Fibroblast of mammary gland (primary cell): ENCODE data around the gene PRRT4.

Experiments used
- DNase-seq: peaks from one replicate; pipeline ENCODE4 v3.0.0-alpha.2; 2010; ENCODE audit warnings: low read depth
- H3K4me3 ChIP-seq: 2 replicates; pipeline ENCODE4 v1.5.1; 2011; ENCODE audit warnings: low read depth, mild to moderate bottlenecking, low read length, moderate library complexity; ENCODE audit not compliant: control insufficient read depth
- TF ChIP-seq, protein P1 (sequence below): conservative IDR thresholded peaks from 2 replicates; pipeline ENCODE4 v1.5.1; 2011; ENCODE audit warnings: low read depth, low read length, inconsistent platforms; ENCODE audit not compliant: control insufficient read depth, insufficient read depth

The PRRT4 gene

DNA sequence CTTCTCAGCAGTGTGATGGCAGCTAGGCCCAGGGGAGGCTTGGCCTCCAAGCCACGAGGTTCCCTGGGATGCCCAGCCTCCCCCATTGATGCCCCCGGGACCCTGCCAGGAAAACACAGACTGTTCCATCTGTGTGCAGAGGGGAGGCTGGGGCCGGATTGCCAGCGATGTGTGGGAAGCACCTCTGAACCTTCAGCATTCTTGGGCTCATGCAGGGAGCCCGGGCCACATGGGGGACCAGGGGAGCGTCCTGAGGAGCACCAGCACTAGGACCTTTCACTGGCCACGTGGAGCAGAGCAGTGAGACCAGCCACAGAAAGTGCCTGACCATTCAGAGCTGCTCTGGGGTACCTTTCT is 45.7 kb upstream of the PRRT4 start:
- no peak for DNase-seq
- TF ChIP-seq, protein P1, sequence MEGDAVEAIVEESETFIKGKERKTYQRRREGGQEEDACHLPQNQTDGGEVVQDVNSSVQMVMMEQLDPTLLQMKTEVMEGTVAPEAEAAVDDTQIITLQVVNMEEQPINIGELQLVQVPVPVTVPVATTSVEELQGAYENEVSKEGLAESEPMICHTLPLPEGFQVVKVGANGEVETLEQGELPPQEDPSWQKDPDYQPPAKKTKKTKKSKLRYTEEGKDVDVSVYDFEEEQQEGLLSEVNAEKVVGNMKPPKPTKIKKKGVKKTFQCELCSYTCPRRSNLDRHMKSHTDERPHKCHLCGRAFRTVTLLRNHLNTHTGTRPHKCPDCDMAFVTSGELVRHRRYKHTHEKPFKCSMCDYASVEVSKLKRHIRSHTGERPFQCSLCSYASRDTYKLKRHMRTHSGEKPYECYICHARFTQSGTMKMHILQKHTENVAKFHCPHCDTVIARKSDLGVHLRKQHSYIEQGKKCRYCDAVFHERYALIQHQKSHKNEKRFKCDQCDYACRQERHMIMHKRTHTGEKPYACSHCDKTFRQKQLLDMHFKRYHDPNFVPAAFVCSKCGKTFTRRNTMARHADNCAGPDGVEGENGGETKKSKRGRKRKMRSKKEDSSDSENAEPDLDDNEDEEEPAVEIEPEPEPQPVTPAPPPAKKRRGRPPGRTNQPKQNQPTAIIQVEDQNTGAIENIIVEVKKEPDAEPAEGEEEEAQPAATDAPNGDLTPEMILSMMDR = no peak
- no peak overlapping the region for H3K4me3 ChIP-seq

DNA sequence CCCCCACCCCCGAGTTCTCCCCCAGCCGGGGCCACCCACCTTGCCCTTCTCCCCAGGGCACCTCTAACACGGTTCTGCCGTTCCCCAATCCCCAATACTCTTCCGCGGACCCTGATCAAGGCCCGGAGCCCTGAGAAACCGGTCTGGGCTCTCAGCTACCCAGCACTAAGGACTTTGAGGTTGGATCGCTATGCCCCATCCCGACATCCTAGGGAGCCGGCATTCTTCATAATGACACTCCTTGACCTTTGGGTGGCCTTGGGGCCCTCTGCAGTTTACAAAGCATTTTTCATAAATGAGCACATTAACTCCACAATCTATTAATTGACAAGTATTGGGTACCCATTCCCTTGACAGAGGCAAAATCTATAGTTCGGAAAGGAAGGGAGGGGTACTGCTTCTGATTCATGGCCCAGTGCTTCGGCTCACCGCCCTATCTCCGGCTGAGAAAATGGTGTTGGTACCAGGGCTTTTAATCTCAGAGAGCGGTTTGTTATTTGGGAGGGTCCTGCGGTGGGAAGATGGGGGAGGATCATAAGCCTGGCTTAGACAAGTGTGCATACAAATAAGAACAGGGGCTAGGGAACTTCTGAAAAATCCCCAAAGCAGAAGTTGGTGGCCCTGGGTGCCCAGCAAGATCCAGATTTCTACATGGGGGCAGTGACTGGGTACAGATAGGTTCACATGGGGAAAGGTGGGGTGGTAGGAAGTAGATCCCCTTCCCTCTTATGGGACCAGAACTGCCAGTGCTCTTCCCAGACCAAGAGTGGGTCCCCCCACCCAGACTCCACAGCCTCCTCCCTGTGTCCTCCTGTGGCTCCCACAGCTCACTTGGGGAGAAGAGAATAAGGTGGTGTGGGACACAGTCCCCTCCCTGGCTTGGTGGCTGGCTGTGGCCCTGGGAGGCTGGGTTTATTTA is 45.1 kb upstream of the PRRT4 start:
- TF ChIP-seq, protein P1 = no peak
- no peak overlapping the region for H3K4me3 ChIP-seq
- DNase-seq = no peak

DNA sequence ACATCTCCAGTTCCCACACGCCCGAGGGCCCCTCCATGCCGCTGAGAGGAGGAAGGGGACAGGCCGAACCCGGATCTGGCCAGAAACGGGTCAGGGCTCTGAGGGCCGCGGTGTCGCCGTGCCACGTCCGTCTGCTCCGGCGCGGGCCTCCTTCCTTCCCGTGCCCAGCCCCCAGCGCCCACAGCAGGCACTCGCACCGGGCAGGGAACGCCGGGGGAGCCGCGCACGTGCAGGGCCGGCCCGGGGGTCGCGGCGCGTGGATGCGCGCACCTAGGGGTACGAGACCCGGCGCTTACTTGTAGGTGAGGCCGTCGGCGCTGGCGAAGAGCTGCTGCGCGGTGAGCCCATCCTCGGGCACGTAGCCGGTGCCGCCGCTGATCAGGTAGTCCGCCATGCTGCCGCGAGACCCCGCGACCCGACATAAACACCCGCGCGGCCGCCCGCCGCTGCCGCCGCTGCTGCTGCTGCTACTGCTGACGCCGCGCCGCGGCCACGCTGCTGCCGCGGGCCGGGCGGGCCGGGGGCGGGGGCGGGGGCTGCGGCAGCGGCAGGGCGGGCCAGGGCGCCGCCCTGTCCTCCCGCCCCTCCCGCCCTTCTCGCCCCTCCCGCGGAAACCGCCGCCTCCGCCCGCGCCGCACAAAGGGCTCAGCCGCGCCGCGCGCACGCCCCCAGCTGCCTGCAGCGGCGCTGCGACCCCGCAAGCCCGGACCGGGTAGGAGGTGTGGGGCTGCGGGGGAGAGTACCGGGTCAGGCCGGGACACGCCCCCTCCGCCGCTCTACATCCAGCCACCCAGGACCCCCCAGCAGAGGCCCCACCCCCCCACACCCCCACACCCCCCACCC is 44.2 kb upstream of the PRRT4 start:
- TF ChIP-seq, protein P1 = no peak
- peak; percentile 15 for DNase-seq
- peak overlapping the region; percentile 81 for H3K4me3 ChIP-seq

DNA sequence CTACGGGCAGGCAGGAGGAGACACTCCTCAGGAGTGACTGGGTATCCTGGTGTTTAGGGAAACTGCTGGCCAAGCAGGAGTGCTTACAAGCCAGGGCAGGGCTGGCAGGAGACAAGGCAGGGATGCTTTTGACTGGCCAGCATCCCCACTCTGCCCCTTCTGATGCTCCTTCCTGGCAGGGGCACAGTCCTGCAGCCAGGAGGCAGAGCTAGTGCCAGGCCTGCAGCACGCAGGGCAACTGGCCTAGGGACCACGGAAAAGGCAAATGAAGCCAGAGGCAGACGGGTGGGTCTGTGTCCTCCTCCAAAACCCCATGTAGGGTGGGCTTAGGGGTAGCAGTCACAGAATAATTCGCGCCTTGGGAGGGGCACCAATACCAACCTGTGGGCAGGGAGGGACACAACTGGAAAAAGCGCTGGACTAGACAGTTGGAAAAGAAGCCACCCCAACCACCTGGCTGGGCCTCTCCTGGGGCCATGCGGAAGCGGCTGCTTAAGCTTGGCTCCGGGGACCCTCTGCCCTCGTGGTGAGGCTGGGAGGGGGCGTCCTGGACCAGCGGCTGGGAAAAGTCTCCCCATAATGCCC is 43.5 kb upstream of the PRRT4 start:
- TF ChIP-seq, protein P1 = peak; percentile 35
- peak overlapping the region; percentile 81 for H3K4me3 ChIP-seq
- DNase-seq = peak; percentile 18

DNA sequence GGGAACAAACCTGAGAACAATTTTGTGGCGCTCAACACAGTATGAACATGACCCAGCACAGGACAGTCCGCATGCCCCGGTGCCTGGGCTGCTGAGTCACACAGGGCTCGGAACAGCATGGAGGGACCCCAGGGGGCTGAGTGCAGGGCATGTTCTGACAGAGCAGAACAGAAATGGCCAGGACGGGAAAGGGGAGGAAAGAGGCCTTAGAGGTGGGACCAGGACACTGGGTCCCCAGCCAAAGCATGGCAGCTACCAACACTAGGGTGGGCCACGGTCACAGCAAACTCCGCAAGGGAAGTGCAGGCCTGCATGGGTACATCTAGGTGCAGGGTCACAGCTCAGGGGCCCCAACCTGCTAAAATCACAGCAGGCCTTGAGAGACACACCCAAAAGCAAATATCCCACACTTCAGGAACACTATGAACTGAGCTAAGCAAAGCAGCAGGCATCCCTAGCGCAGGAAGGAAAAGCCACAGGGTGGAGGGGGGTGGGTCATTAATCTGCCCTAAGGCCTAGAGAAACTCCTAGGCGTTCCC is 42.7 kb upstream of the PRRT4 start:
- TF ChIP-seq, protein P1 = no peak
- no peak for DNase-seq
- peak overlapping the region; percentile 81 for H3K4me3 ChIP-seq

DNA sequence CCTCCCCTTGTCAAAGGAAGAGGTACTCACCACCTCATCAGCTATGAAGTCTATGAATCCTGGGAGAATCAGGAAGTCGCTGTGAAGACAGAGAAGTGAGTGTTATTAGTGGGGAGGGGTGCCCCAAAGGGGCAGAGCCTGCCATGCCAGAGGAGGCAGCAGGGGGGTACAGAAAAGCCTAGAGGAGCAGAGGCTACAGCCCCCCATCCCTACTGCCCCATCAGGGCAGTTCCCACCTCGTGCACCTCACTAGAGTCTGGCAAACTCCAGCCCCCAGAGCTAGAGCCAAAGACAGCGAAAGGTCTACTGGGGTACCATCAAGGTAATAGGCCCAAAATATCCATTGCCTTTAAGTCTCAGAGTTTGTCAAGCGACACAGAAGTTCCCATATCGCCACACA is 42.2 kb upstream of the PRRT4 start:
- TF ChIP-seq, protein P1 = no peak
- no peak for DNase-seq
- peak overlapping the region; percentile 81 for H3K4me3 ChIP-seq
